Lung (tissue), 12 donors: ENCODE measurements around the gene GCK. TPM values are rescaled to one million over a fixed set of nuclear protein-coding genes. Genes with fewer than 3 reads are reported as not detected.

Source experiments
- ATAC-seq: fragments of 200-7000 bp; cut with Tn5 transposase; one replicate; pipeline ENCODE4 v1.9.1; 2020; ENCODE audit warnings: moderate number of reproducible peaks; ENCODE audit not compliant: insufficient read depth, low FRiP score
- DNase-seq, 3 donors: peaks; one replicate each; pipeline ENCODE4 v3.0.0-alpha.2; 2013 to 2017
- H3K27ac ChIP-seq, 2 donors: one replicate each; pipeline ENCODE4 v1.5.1; 2013; ENCODE audit warnings: mild to moderate bottlenecking in 2 of 2, moderate library complexity in 2 of 2, control low read depth in 1 of 2, inconsistent platforms in 1 of 2, low read depth in 1 of 2, low read length in 1 of 2
- H3K27me3 ChIP-seq, 3 donors: one replicate each; pipeline ENCODE4 v1.5.1; 2013; ENCODE audit warnings: low read length in 2 of 3; ENCODE audit not compliant: control insufficient read depth in 3 of 3, insufficient read depth in 3 of 3
- H3K36me3 ChIP-seq, 4 donors: one replicate each; pipeline ENCODE4 v1.5.1; 2013; ENCODE audit warnings: low read length in 4 of 4, mild to moderate bottlenecking in 1 of 4, moderate library complexity in 1 of 4; ENCODE audit not compliant: control insufficient read depth in 4 of 4, insufficient read depth in 4 of 4
- H3K4me1 ChIP-seq, 5 donors: one replicate each; pipeline ENCODE4 v1.5.1; 2013; ENCODE audit warnings: low read length in 5 of 5, mild to moderate bottlenecking in 2 of 5, moderate library complexity in 1 of 5; ENCODE audit not compliant: control insufficient read depth in 5 of 5, insufficient read depth in 5 of 5
- H3K4me3 ChIP-seq: one replicate; pipeline ENCODE4 v1.5.1; 2013; ENCODE audit warnings: mild to moderate bottlenecking, control low read depth, moderate library complexity
- H3K9ac ChIP-seq, 2 donors: one replicate each; pipeline ENCODE4 v1.5.1; 2013; ENCODE audit warnings: low read length in 2 of 2, control low read depth in 1 of 2; ENCODE audit not compliant: insufficient read depth in 1 of 2
- H3K9me3 ChIP-seq, 4 donors: one replicate each; pipeline ENCODE4 v1.5.1; 2013; ENCODE audit warnings: low read length in 3 of 4, mild to moderate bottlenecking in 1 of 4, moderate library complexity in 1 of 4; ENCODE audit not compliant: control insufficient read depth in 4 of 4, insufficient read depth in 3 of 4
- WGBS, 2 donors: extraction: QIAGEN DNeasy Blood & Tissue Kit; methylation state at CpG; one replicate each; pipeline ENCODE4 v1.1.7; 2013; 5-methylcytosine and 5-hydroxymethylcytosine counted together
- polyA plus RNA-seq, 2 donors: library from polyadenylated mRNA; stranded (reverse); fragments of 200-250 nt; gene quantifications; one replicate each; pipeline ENCODE4 v1.2.1, GENCODE V29; 2013
- total RNA-seq, 2 donors: library from RNA; depleted of rRNA in 1 of 2; stranded (reverse); fragments of >200 nt in 1 of 2; gene quantifications; one replicate each; pipeline ENCODE4 v1.2.1, GENCODE V29; 2014 to 2021
- TF ChIP-seq, protein P1 (sequence below): IDR thresholded peaks from 2 replicates; pipeline ENCODE4 v1.5.1; 2012; ENCODE audit warnings: mild to moderate bottlenecking; ENCODE audit errors: control extremely low read depth, extremely low read depth
- donor health status: control.
- donor health status: control.
- donor health status: Bipolar disorder and iron deficiency.
- donor health status: healthy.
- donor health status: DM: yes; HTN: yes; CAD: no.

The GCK gene
- total and polyA plus RNA-seq, 4 donors: 0.25 to 1.1 (median 0.43) TPM

DNA sequence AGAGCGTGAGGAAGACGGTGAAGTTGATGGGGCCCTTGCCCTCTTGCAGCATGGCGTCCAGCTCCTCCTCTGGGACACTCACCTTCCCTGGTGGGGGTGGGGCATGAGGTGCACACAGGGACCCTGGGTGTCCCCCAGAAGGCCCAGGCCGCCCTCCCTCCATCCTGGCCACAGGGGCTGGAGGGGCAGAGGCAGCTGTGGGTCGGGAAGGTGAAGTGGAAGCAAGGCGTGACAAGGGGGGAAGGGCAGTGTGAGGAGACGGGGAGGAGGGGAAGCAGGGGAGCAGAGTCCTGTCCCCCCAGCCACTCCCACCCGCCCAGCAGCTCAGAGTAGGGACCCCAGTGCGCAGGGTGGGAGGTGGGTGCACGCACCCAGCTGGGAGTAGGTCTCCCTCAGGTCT lies 48.9 kb downstream of the GCK start:
- 85 to 90% methylated on average over 9 to 10 of the region's 10 CpGs for WGBS, 2 donors
- no peaks in the 10 kb centered on the region for H3K36me3 ChIP-seq
- no peak overlapping the region for H3K9ac ChIP-seq
- H3K27ac ChIP-seq: no peak overlapping the region
- H3K27me3 ChIP-seq: peaks cover 0 to 7% (median 0%) of the 10 kb centered on the region in 3 donors
- no peak for DNase-seq
- H3K4me1 ChIP-seq: peaks cover 0 to 7% (median 2%) of the 10 kb centered on the region in 5 donors
- no peak overlapping the region for H3K4me3 ChIP-seq
- H3K9me3 ChIP-seq: no peaks in the 10 kb centered on the region
- no peak for ATAC-seq
- TF ChIP-seq, protein P1, sequence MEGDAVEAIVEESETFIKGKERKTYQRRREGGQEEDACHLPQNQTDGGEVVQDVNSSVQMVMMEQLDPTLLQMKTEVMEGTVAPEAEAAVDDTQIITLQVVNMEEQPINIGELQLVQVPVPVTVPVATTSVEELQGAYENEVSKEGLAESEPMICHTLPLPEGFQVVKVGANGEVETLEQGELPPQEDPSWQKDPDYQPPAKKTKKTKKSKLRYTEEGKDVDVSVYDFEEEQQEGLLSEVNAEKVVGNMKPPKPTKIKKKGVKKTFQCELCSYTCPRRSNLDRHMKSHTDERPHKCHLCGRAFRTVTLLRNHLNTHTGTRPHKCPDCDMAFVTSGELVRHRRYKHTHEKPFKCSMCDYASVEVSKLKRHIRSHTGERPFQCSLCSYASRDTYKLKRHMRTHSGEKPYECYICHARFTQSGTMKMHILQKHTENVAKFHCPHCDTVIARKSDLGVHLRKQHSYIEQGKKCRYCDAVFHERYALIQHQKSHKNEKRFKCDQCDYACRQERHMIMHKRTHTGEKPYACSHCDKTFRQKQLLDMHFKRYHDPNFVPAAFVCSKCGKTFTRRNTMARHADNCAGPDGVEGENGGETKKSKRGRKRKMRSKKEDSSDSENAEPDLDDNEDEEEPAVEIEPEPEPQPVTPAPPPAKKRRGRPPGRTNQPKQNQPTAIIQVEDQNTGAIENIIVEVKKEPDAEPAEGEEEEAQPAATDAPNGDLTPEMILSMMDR: no peak

GRCh38 chr7:44139311-44140010 lies 49.8 kb downstream of the GCK start:
- ATAC-seq (no peak), DNase-seq (no peak)
- peaks cover 0 to 3% (median 0%) of the 10 kb centered on the region in 5 donors for H3K4me1 ChIP-seq
- no peak overlapping the region for H3K4me3 ChIP-seq
- no peaks in the 10 kb centered on the region for H3K36me3 ChIP-seq
- WGBS, 2 donors: 91 to 93% methylated on average over 14 of the region's 14 CpGs
- TF ChIP-seq, protein P1: no peak
- H3K27ac ChIP-seq: no peak overlapping the region
- H3K9me3 ChIP-seq: no peaks in the 10 kb centered on the region
- no peak overlapping the region for H3K9ac ChIP-seq
- H3K27me3 ChIP-seq: peaks cover 0 to 2% (median 0%) of the 10 kb centered on the region in 3 donors

DNA sequence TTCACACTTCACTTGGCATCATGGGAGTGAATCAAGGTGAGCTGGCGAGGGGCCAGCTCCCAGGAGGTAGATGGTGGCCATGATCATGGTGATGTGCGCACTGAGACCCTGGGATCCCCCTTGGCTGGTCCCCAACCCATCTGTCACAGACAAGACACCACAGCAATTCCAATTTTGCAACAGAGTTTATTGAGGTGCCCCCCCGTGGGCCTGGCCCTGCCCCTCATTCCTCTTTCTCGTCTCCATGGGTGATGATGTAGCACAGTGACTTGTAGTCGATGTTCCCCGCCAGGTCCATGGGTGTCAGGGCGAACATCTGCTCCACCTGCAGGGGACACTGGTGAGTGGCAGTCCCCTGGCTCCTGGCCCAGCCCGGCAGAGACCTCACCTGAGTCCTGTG lies 50.5 kb downstream of the GCK start:
- no peak for ATAC-seq
- no peaks in the 10 kb centered on the region for H3K36me3 ChIP-seq

More for the DNA sequence above, 50.5 kb downstream of the GCK start:
- Histone ChIP-seq H3K9me3 (no peaks in the 10 kb centered on the region), H3K4me1 (peaks cover 0 to 3% (median 0%) of the 10 kb centered on the region in 5 donors), H3K4me3 (no peak overlapping the region), H3K27ac (no peak overlapping the region), H3K9ac (no peak overlapping the region), H3K27me3 (peaks cover 0 to 2% (median 0%) of the 10 kb centered on the region in 3 donors)
- TF ChIP-seq, protein P1: no peak
- 81 to 85% methylated on average over 8 of the region's 8 CpGs for WGBS, 2 donors
- DNase-seq: no peak
